8988T (cell line): ENCODE results near the gene SCN2A.
"Not testable (repeated sequence)": the region's sequence is repeated elsewhere in the genome, so short reads cannot be mapped to it uniquely, and the experiment has no call there.

ENCODE experiments used
- DNase-seq: peaks from one replicate; pipeline ENCODE4 v3.0.0; 2011

The SCN2A gene

DNA sequence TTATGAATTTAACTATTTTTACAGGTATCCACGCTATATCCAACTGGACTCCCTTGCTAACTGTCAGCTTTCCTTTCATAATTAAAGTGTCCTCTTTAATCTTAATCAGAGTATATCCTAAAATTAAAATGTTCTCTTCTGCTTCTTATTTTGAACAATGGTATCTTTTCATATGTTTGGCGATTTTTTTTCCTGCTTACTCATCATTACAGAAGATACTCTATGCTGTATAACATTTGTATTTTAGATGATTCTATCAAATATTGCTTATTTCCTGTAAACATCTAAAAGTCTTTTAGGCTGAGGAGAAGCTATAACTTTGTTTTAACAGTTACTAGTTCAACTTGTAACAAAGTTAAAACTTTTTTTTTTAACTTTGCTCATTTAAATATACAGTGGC is 17.4 kb downstream of the SCN2A start:
- DNase-seq, result no peak

DNA sequence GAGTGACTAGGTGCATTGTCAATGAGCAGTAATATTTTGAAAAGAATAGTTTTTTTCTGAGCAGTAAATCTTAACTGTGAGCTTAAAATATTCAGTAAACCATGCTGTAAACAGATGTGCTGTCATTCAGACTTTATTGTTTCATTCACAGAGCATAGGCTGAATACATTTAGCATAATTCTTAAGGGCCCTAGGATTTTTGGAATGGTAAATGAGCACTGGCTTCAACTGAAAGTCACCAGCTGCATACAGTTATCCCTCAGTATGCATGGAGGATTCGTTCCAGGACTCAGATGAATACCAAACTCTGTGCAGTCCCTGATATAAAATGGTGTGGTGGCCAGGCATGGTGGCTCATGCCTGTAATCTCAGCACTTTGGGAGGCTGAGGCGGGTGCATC is 21.1 kb downstream of the SCN2A start:
- DNase-seq, result not testable (repeated sequence)

DNA sequence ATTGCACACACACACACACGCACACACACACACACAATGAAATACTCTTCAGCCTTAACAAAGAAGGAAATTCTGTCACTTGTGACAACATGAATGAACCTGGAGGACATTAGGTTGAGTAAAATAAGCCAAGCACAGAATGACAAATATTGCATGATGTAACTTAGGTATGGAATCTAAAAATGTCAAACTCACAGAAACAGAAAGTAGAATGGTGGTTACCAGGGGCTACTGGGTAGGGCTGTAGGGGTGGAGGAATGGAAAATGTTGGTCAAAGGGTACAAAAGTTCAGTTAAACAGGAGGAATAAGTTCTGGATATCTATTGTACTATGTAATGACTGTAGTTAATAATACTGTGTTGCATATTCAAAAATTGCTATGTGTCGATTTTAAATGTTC is 29.5 kb downstream of the SCN2A start:
- no peak for DNase-seq

DNA sequence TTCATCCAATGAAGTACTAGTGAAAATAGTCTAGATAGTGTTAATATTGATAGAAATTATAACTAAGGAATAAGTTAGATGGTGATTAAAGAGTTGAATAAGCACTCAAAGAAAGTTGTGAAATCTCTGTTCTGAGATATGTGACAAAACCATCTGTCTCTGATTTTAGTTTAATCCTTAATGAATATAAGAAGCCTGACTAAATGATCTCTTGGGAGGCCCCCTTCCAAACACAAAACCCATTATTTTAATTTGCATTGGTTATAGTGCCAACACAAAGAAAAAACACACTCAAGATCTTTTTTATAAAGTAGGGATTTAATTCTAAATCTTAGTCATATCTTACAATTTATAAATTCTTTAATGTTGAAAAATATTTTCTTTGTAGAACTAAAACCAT is 34.0 kb downstream of the SCN2A start:
- no peak for DNase-seq

DNA sequence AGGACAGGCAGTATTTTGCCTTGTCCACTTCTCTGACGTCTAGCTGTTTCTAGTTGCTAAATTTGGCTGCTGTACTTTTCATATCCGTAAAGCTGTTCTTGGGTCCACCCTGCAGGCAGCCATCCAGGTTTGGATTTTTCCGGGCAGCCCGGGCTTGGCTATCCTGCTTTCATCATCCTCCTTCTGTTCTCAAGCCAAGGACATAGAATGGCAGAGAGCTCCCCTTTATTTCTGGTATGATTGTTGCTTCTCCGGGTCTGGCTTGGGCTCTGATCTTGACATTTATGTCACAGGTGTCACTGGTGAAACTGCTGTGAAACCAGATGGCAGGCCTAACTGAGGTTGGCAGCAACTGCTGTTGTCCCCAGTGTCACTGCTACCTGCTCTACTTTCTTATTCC is 35.5 kb downstream of the SCN2A start:
- DNase-seq, result no peak

DNA sequence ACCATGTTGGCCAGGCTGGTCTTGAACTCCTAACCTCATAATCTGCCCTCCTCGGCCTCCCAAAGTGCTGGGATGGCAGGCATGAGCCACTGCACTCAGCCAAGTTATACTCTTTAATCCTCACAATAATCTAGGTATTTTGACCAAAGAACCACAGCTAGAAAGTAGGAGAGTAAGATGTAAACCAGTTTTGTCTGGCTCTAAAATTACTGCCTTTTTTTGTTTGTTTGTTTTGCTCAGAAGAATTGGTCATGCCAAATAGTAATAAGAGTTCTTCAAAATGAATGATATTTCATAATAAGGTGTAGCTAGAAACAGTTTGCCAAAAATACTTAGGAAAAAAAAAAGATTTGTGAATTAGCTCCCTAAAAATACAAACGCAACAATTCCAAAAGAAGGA is 36.7 kb downstream of the SCN2A start:
- DNase-seq, result no peak

DNA sequence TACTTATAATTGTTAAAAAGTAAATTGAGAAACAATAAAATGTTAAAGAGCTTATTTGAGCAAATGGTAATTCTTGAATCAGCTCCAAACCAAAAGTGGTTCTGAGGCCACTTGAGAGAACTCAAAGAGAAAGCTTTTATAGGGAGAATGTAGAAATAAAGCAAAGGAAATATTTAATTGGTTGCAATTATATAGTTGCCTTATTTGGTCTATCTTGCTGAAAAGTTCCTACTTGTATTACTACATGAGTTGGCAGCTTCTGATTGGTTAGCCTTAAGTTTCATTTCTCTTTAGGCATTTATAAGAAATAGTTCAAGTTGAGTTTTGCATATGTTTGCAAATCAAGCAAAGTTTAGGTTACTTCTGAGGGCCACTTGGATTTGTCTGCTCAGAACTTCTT is 38.1 kb downstream of the SCN2A start:
- DNase-seq, result no peak

DNA sequence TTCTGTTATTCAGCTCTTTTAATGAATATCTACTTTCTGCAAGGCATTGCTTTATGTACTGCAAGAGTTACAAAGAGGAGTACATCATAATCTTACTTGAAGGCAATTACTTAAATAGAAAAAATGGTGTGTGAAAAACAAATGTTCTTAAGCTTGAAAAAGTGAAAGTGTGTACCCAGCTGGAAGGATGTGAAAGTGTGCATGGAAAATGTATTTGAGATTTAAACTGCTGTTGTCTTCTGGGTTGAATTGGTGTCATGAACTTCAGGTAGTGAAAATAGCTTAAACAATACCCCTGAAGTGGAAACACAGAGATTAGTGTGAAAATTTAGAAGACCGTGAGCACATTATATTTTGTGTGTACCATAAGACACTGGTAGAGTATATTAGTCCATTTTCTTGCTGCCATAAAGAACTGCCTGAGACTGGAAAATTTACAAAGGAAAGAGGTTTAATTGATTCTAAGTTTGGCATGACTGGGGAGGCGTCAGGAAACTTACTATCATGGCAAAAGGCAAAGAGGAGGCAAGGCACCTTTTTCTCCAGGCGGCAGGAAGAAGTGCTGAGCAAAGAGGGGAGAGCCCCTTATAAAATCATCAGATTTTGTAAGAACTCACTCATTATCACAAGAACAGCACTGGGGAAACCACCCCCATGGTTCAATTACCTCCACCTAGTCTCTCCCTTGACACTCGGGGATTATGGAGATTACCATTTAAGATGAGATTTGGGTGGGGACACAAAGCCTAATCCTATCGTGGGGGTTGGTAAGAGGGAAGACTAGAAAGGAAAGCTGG is 38.8 kb downstream of the SCN2A start:
- DNase-seq, result no peak

DNA sequence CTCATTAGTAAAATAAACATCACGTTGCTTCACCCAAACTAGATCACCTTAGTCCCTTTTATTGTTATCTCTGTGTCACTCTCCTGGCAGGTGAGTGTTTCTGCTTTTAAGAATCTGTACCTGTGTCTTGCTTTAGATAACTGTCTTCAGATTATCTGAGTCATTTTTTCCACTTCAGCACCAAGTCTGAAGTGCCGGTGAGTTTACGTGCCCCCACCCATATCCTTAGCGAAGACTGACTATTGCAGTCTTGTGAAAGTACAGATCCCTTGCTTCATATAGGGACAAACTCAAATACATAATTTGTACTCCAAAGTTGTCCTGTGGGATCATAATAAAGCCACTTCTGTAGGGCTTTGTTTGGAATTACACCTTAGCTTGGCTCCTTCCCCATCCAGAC is 41.1 kb downstream of the SCN2A start:
- no peak for DNase-seq

DNA sequence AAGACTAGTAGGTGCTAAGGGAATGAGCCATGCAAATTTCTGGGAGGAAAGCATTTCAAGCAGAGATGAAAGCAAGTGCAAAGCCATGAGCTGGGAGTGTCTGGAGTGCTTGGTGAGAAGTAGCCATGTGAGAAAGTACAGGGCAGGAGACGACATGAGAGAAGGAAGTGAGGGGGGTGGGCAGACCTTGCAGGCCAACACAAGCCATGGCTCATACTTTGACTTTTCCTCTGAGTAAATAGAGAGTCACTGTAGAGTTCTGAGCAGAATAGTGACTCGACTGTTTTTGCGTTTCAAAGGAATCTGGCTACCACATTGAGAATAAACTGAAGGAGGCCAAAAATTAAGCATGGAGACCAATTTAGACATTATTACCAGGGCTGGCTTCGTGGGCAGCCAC is 42.2 kb downstream of the SCN2A start:
- DNase-seq, result no peak

DNA sequence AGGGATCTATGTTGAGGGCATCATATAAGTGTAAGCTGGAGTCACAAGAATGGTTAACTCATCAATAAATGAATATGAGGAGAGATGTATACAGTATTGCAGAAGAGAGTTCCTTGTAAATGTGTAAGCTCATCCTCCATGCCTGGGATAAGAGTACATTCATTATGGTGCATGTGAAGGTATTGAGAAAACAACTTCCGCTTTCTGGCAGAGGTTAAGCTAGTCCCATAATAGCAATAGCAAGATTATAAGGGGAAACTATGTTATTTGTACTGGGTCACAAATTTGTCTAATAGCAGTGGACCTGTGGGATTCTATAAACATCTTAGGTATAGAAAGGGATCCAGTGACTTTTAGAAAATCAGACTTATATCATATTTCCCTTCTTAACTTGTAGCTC is 44.1 kb downstream of the SCN2A start:
- DNase-seq, result no peak

DNA sequence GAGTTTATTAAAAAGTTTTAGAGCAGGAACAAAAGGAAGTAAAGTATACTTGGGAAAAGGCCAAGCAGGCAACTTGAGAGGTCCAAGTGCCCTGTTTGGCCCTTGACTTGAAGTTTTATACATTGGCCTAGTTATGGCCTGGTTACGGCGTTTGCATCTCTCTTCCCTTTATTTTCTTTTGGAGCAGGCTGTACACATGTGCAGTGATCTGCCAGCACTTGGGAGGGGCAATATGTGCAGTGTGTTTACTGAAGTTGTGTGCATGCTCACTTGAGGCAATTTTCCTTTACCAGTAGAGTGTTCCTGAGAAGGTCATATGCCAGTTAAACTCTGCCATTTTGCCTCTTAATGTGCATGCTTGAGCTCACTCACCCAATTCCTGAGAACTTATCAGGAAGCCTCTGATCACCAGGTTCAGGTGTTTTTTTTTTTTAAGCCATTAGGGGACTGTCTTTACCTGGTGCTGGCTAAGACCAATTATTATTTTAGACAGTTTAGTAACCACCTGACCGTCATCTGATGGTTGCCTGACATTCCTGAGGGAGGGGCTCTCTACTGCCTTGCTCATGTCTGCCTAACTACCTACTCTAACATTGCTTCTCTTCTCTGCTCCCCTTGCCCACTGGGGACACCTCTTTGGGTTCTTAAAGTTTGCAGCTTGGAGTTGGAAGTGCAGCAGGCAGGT is 48.0 kb downstream of the SCN2A start:
- DNase-seq, result no peak

DNA sequence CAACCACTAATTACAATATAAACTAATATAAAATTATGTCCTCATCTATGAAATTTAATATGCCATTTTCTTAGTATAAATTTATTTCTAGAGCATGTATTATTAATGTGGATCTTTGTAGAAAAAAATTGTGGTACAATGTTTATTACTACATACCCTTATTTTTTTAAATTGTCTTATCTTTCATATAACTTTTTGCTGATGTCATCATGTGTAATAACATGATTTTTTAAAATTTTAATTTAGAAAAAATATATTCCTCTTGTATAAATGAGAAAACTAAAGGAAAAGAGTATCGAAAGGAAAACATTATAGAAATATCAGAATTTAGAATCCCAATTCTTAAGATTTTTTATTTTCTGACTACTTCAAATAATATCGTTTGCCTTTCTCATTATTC is 49.9 kb downstream of the SCN2A start:
- no peak for DNase-seq

DNA sequence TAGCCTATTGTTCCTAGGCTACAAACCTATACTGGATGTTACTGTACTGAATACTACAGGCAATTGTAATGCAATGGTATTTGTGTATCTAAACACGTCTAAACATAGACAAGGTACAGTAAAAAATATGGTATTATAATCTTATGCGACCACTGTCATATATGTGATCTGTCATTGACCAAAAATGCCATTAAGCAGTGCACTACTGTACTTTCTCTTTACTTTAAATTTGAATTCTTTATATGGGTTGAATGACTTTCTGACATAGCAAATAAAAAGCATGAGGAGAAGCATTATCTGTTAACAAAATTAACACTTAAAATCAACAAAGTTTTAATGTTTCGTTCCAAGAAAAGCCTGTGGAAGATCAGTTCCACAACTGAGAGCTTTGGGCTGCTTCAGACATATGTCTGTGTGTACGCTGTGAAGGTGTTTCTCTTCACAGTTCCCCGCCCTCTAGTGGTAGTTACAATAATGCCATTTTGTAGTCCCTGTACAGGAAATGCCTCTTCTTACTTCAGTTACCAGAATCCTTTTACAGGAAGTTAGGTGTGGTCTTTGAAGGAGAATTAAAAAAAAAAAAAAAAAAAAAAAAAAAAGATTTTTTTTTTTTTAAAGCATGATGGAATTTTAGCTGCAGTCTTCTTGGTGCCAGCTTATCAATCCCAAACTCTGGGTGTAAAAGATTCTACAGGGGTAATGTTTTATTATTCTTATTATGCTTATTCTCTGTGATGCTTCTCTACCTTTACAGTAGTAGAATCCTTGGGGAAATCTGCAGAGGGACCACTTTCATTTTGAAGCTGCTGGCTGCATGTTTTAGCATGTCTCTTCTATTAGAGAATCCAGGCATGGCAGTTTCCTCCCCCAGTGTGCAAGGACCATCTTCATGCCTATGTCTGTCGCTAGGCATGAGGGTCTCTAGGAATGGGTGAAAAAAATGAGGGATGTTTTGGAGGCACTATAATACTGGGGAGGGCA is 54.5 kb downstream of the SCN2A start:
- DNase-seq, result peak; percentile 15

DNA sequence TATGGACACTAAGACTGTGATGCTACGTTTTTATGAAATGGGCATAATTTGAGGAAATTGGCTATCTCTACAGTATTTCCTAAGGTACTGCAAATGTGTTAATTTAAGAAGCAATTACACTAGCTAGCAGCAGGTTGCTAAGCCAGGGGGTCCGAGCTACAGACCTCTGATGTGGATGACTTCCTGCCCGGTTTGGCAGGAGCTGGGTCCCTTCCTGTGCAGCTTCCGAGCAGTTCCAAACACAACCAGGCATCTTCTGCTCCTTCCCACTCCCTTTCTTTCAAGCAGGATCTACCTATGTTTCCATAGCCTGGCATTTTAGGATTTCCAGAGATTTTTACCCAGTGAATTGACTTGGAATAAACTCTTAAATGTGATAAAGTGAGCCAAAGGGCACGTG is 55.7 kb downstream of the SCN2A start:
- no peak for DNase-seq

DNA sequence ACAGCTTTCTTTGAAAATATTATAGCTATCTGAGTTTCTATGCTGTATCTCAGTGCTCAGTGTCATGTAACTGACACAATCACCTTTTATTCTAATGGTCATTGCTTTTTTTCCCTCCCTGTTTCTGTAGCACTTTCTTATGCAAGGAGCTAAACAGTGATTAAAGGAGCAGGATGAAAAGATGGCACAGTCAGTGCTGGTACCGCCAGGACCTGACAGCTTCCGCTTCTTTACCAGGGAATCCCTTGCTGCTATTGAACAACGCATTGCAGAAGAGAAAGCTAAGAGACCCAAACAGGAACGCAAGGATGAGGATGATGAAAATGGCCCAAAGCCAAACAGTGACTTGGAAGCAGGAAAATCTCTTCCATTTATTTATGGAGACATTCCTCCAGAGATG is 56.4 kb downstream of the SCN2A start:
- no peak for DNase-seq

DNA sequence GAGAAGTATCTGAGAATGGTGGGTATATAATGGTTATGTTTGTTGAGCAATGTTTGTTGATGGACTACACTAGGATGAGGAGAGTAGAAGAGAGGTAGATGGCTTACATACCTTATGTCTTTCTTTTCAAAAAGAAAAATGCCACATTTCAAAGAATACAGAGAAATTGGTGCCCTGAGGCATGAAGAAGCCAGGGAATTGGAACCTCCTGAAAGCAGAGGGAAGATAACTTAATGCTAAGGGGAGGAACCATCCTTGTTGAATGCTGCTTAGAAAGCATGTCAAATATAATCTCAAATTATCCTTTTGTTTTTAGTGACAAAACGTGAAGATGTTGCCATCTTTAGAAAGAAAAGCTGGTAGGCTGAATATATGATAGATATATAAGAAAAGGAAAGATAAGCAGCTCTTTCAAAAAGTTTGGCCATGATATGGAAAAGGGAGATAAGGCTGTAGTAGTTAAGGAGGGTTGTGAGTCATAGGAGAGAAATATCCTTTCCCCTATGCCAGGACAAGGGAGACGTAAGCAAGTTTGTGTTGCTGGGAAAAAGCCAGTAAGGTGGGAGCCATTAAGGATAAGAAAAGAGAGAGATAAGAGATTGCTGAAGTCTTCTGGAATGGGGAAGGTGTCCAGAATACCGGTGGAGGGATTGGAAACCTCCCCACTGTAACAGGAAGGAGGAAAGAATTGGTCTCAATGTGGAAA is 66.3 kb downstream of the SCN2A start:
- no peak for DNase-seq

DNA sequence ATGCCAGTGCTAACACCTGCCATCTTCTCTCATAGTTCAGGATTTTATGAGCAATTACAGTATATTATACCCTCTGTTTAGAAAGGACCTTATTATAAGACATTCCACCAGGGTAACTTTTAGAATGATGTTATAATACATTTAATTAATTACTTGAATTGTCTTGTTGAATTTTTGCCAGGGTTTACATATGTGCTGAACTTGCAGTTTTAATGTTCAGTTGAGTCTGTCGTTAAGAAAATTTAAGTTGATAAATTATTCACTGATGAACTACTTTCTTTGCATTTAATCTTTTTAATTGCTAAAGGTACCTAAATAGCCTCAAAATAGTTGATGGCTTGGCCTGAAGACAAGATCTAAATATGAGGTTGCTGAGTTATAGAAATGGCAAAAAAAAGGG is 68.1 kb downstream of the SCN2A start:
- DNase-seq, result no peak

DNA sequence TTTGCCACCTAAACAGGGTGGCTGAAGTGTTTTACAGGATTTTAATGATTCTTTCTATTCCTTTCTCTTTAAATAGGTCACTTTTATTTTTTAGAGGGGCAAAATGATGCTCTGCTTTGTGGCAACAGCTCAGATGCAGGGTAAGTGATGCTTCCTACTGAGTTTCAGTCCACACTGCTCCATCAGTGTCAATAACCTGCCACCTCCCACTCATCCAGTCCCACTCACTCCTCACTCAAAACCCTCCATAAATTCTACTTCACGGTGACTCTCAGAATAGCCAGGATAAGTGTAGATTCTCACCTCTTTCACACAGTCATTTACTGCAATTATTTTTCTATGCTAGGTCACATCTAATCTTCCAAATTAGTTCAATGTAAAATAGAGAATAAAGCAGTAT is 72.7 kb downstream of the SCN2A start:
- DNase-seq, result no peak

DNA sequence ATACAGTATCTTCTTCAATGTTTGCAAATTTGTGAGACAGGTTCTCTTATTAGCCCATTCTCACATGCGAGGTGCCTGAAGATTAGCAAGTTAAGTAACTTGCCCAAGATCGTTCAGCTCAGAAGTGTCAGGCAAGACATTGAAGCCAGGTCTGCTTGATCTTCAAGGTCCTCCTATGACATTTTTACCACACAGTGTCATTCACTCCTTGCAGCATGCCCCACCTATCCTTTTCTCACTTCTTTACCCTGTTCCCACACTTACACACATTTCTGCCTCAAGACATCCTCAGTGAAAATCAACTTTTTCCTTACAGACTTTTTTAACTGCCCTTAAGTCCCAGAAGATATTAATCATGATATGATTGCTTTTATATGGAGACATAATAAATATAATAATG is 73.8 kb downstream of the SCN2A start:
- DNase-seq, result no peak

DNA sequence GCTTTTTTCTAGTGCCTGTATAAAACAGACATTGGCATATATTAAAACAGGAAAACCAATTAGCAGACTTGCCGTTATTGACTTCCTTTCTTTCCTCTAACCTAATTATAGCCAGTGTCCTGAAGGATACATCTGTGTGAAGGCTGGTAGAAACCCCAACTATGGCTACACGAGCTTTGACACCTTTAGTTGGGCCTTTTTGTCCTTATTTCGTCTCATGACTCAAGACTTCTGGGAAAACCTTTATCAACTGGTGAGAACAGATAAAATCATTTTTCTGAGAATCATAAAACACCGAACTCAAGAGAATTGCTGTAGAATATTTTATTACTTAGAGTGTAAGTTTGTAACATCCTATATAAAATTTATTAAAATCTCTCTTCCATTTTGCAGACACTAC is 74.3 kb downstream of the SCN2A start:
- no peak for DNase-seq

DNA sequence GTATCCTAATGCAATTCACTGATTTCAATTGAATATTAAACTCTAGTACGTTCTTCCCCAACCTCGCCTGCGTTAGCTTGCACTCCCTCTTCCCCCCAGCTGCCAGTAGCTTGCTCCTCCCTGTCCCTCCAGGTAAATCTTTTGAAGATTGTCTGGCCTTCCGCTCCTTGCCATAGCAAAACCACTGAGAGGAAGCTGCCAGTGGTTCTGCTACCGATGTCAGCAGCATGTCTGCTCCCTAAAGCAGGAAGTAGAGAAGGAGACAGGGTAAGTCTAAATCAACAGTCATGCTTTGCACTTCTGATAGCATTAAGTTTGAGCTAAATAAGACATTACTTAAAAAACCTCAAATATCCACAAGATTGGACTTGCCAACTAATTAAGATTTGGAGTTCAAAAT is 89.1 kb downstream of the SCN2A start:
- DNase-seq, result no peak

DNA sequence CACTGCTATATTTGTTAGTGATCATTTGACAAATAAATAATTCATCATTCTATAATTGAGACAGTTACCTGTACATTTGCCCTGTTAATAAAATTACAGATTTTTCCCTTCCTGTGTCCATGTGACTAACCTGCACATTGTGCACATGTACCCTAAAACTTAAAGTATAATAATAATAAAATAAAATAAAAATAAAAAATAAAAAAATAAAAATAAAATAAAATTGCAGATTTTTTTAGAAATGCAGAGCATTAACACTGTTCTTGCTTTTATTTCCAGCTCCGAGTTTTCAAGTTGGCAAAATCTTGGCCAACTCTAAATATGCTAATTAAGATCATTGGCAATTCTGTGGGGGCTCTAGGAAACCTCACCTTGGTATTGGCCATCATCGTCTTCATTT is 105.1 kb downstream of the SCN2A start:
- DNase-seq, result not testable (repeated sequence)
